ENCODE results near the gene CCBE1.

Gene CCBE1

GRCh38 chr18:59432803-59433597, 264.2 kb downstream of the CCBE1 start:
- TF ChIP-seq CTCF (IDR thresholded peaks at IDR 0.05; ENCODE audit: low read depth, low read length), result no peak
- no peaks in the 10 kb centered on the region for H3K9me3 ChIP-seq
- H3K4me3 ChIP-seq (ENCODE audit: low read depth, low read length), result no peak overlapping the region
- no peaks in the 10 kb centered on the region for H3K36me3 ChIP-seq
- H3K4me1 ChIP-seq, result no peaks in the 10 kb centered on the region
- no peaks in the 10 kb centered on the region for H3K27me3 ChIP-seq
- no peak for DNase-seq

GRCh38 chr18:59431131-59431530, 266.1 kb downstream of the CCBE1 start:
- Histone ChIP-seq H3K4me3 (ENCODE audit: low read depth, low read length) (no peak overlapping the region), H3K4me1 (no peaks in the 10 kb centered on the region), H3K27me3 (no peaks in the 10 kb centered on the region), H3K36me3 (no peaks in the 10 kb centered on the region), H3K9me3 (no peaks in the 10 kb centered on the region)
- no peak for DNase-seq
- no peak for TF ChIP-seq CTCF (IDR thresholded peaks at IDR 0.05; ENCODE audit: low read depth, low read length)

GRCh38 chr18:59429608-59430007, 267.6 kb downstream of the CCBE1 start:
- Histone ChIP-seq H3K36me3 (no peaks in the 10 kb centered on the region), H3K27me3 (no peaks in the 10 kb centered on the region), H3K4me3 (ENCODE audit: low read depth, low read length) (no peak overlapping the region), H3K9me3 (no peaks in the 10 kb centered on the region), H3K4me1 (no peaks in the 10 kb centered on the region)
- no peak for DNase-seq
- TF ChIP-seq CTCF (IDR thresholded peaks at IDR 0.05; ENCODE audit: low read depth, low read length), result no peak

- H3K27me3 ChIP-seq, result no peaks in the 10 kb centered on the region
- H3K9me3 ChIP-seq, result no peaks in the 10 kb centered on the region
- H3K4me3 ChIP-seq (ENCODE audit: low read depth, low read length), result no peak overlapping the region
- DNase-seq, result no peak
- no peak for TF ChIP-seq CTCF (IDR thresholded peaks at IDR 0.05; ENCODE audit: low read depth, low read length)
- H3K4me1 ChIP-seq, result no peaks in the 10 kb centered on the region
- H3K36me3 ChIP-seq, result no peaks in the 10 kb centered on the region
Measured at GRCh38 chr18:59428018-59428417, 269.2 kb downstream of the CCBE1 start.

GRCh38 chr18:59426855-59427254, 270.4 kb downstream of the CCBE1 start:
- no peak for DNase-seq
- no peaks in the 10 kb centered on the region for H3K9me3 ChIP-seq
- no peak overlapping the region for H3K4me3 ChIP-seq (ENCODE audit: low read depth, low read length)
- H3K36me3 ChIP-seq, result no peaks in the 10 kb centered on the region
- H3K27me3 ChIP-seq, result no peaks in the 10 kb centered on the region
- no peaks in the 10 kb centered on the region; the same call in 1 of the 2 replicates for H3K4me1 ChIP-seq
- TF ChIP-seq CTCF (IDR thresholded peaks at IDR 0.05; ENCODE audit: low read depth, low read length), result no peak

- Histone ChIP-seq H3K36me3 (no peaks in the 10 kb centered on the region), H3K9me3 (no peaks in the 10 kb centered on the region), H3K4me3 (ENCODE audit: low read depth, low read length) (no peak overlapping the region), H3K27me3 (no peaks in the 10 kb centered on the region), H3K4me1 (peaks cover 10% of the 10 kb centered on the region; the same call in 1 of the 2 replicates)
- no peak for DNase-seq
- no peak for TF ChIP-seq CTCF (IDR thresholded peaks at IDR 0.05; ENCODE audit: low read depth, low read length)
Measured at GRCh38 chr18:59423259-59423658, 274.0 kb downstream of the CCBE1 start.
